Measurements from ENCODE around the gene NCOR1. TPM values are rescaled to one million over a fixed set of nuclear protein-coding genes. Genes with fewer than 3 reads are reported as not detected.
A peak's percentile ranks its signal among the peaks of the same experiment; 100 is the strongest.

The NCOR1 gene
- total RNA-seq, 1 donor, result 139 TPM

- H3K4me3 ChIP-seq (ENCODE audit: low read depth, low read length), result no peak overlapping the region
- no peak for DNase-seq (ENCODE audit: low read depth)
- no peak for TF ChIP-seq CTCF (IDR thresholded peaks at IDR 0.05; ENCODE audit: insufficient read depth, low read length)
Measured at GRCh38 chr17:16091773-16092172, 123.6 kb downstream of the NCOR1 start.

- no peak for TF ChIP-seq CTCF (IDR thresholded peaks at IDR 0.05; ENCODE audit: insufficient read depth, low read length)
- no peak overlapping the region for H3K4me3 ChIP-seq (ENCODE audit: low read depth, low read length)
- no peak for DNase-seq (ENCODE audit: low read depth)
Measured at GRCh38 chr17:16086957-16087356, 128.4 kb downstream of the NCOR1 start.

- DNase-seq (ENCODE audit: low read depth), result peak; percentile 89
- no peak overlapping the region for H3K4me3 ChIP-seq (ENCODE audit: low read depth, low read length)
- TF ChIP-seq CTCF (IDR thresholded peaks at IDR 0.05; ENCODE audit: insufficient read depth, low read length), result no peak
Measured at GRCh38 chr17:16085066-16085699, 130.2 kb downstream of the NCOR1 start.

GRCh38 chr17:16083223-16083622 lies 132.1 kb downstream of the NCOR1 start:
- no peak overlapping the region for H3K4me3 ChIP-seq (ENCODE audit: low read depth, low read length)
- DNase-seq (ENCODE audit: low read depth), result no peak
- no peak for TF ChIP-seq CTCF (IDR thresholded peaks at IDR 0.05; ENCODE audit: insufficient read depth, low read length)

- no peak overlapping the region for H3K4me3 ChIP-seq (ENCODE audit: low read depth, low read length)
- no peak for DNase-seq (ENCODE audit: low read depth)
- no peak for TF ChIP-seq CTCF (IDR thresholded peaks at IDR 0.05; ENCODE audit: insufficient read depth, low read length)
Measured at GRCh38 chr17:16081507-16082087, 133.7 kb downstream of the NCOR1 start.

- DNase-seq (ENCODE audit: low read depth), result peak; percentile 31
- TF ChIP-seq CTCF (IDR thresholded peaks at IDR 0.05; ENCODE audit: insufficient read depth, low read length), result no peak
- H3K4me3 ChIP-seq (ENCODE audit: low read depth, low read length), result no peak overlapping the region
Measured at GRCh38 chr17:16080366-16080765, 135.0 kb downstream of the NCOR1 start.

- no peak for TF ChIP-seq CTCF (IDR thresholded peaks at IDR 0.05; ENCODE audit: insufficient read depth, low read length)
- no peak overlapping the region for H3K4me3 ChIP-seq (ENCODE audit: low read depth, low read length)
- no peak for DNase-seq (ENCODE audit: low read depth)
Measured at GRCh38 chr17:16075949-16076348, 139.4 kb downstream of the NCOR1 start.
